ENCODE measurements around the gene CREB3.

GRCh38 chr9:35749515-35750255 lies 17.2 kb downstream of the CREB3 start:
- no peak for TF ChIP-seq CTCF (IDR thresholded peaks at IDR 0.05; ENCODE audit: low read depth, low read length, poor library complexity, severe bottlenecking)
- TF ChIP-seq EZH2phosphoT487 (IDR thresholded peaks at IDR 0.05; ENCODE audit: borderline replicate concordance, low read length): no peak
